Placental epithelial cell (primary cell): ENCODE measurements around the gene PCDHGA8. TPM values are rescaled to one million over a fixed set of nuclear protein-coding genes. Genes with fewer than 3 reads are reported as not detected.

ENCODE experiments used
- total RNA-seq: library from RNA; depleted of rRNA; stranded (reverse); fragments of >200 nt; gene quantifications from 2 replicates; pipeline ENCODE4 v1.2.3, GENCODE V29; 2012

Gene PCDHGA8
- total RNA-seq, result 1.2 and 3.5 TPM in 2 replicates

GRCh38 chr5:141392429-141393198, at the start of gene PCDHGA8:
Gene PCDHGA8, plus strand, starts transcription at chr5:141392633. Its CDS starts 181 bp downstream, at chr5:141392814.

DNA sequence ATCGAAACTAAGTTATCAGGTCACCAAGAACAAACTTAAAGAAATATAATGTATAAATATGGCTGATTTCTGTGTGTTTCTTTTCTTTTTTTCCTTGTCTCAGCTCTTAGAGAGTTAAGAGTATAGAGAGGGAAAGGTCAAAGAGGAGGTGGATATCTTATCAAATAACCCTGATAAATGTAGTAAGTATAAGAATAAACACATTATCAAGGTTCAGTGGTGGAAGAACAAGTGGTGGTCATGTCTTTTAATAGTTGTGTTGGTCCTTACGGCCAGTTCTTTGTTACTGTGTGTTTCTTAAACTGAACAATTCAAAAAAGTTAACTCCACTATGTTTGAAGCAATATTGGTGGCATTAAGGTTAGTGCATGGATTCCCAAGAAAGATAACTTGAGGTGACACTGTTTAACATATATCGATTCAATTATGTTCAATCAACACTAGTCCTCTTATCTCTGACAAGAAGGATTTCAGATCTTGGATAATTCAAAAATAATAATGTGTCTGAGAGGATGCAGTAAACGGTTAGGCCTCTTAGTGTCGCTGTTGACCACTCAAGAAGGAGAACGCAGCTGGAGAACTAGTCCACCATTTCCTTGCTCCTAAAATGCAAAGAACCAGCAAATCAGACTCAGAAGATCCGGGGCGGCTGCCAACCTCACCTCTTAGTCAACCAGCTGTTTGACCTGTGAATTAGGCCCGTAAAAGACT, 49.0 kb upstream of the PCDHGA8 start, which contains the start of gene PCDHGA3:
PCDHGA3 (plus strand) TSS at position 588 of the 711 bp plus-strand sequence. CDS start 205 bp downstream, outside the sequence.

DNA sequence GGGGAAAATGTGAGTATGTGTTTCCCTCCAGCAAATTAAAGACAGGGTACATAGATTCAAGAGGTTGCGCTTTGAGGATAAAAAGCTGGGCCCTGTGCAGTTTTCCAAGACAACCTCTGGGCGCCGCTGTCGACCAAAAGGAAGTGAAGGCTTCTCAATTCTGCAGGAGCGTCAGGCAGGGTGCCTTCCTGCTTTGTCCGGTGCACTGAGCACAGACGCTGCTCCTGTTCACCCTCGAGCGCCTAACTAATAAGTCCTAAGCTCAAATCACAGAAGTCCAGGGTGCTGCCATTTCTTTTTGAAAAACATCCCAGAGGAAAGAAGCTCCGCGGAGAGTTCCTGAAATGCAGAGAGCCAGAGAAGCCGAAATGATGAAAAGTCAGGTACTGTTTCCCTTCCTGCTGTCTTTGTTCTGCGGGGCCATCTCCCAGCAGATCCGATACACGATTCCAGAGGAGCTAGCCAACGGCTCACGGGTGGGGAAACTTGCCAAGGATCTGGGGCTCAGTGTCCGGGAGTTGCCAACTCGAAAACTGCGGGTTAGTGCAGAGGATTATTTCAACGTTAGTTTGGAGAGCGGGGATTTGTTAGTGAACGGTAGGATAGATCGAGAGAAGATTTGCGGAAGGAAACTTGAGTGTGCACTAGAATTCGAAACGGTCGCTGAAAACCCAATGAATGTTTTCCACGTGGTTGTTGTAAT, 42.4 kb upstream of the PCDHGA8 start, which contains the start of gene PCDHGB1:
PCDHGB1 (plus strand) TSS at position 183 of the 703 bp plus-strand sequence; CDS start at position 345, 162 bp downstream.

DNA sequence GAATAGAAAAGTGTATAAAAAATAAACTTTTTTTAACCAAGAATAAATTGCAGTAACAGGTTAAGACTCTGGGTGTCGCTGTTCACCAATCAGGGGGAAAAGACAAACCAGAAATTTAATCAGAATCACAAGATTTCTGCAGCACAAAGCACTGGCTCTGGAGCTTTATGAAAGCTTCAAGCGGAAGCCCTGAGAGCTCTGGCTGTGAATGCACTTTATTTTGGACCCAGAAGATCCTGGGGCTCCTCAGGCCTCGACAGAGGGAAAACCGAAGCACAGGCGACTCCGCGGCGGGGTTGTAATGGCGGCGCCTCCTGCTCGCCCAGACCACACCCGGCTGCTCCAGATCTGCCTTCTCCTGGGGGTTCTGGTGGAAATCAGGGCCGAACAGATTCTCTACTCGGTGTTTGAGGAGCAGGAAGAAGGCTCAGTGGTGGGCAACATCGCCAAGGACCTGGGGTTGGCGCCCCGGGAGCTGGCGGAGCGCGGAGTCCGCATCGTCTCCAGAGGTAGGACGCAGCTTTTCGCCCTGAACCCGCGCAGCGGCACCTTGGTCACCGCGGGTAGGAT, 37.4 kb upstream of the PCDHGA8 start, which contains the start of gene PCDHGA4:
PCDHGA4 (plus strand) TSS at position 122 of the 570 bp plus-strand sequence; CDS start at position 209, 87 bp downstream.

GRCh38 chr5:141359790-141360426, 32.5 kb upstream of the PCDHGA8 start, which contains the start of gene PCDHGB2:
Gene PCDHGB2, plus strand, starts transcription at chr5:141359994. Its CDS starts 142 bp downstream, at chr5:141360136.

GRCh38 chr5:141363952-141364660, 28.3 kb upstream of the PCDHGA8 start, which contains the start of gene PCDHGA5:
Gene PCDHGA5, plus strand, starts transcription at chr5:141364162. Its CDS starts 169 bp downstream, at chr5:141364331.

DNA sequence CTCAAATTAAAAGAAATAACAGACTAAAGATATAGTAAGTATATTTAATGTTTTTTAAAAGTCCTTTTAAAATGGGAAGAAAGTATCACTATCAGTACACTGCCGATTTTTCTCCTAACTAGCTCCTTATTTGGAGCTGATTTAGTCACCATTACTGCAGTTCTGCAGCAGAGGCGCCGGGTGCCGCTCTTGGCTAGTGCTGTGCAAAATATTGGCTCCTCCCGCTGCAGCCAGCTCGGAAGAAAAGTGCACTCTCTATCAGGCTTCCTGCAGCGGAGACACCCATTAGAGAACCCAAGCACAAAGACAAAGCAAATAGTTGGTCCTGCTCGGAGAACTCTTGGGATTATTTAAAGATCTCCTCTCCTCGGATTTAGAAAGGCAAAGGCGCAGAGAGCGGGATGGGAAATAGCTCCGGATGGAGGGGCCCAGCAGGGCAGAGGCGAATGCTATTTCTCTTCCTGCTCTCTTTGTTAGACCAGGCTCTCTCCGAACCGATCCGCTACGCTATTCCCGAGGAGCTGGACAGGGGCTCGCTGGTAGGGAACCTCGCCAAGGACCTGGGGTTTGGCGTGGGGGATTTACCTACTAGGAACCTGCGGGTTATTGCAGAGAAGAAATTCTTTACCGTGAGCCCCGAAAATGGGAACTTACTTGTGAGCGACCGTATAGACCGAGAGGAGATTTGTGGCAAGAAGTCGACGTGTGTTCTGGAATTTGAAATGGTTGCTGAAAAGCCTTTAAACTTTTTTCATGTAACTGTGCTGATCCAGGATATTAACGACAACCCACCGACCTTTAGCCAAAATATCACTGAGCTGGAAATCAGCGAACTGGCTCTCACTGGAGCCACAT, 22.2 kb upstream of the PCDHGA8 start, which contains the start of gene PCDHGB3:
PCDHGB3 (plus strand) TSS at position 249 of the 855 bp plus-strand sequence; CDS start at position 402, 153 bp downstream.

GRCh38 chr5:141373673-141374317, 18.6 kb upstream of the PCDHGA8 start, which contains the start of gene PCDHGA6:
Gene PCDHGA6, plus strand, starts transcription at chr5:141373891. Its CDS starts 193 bp downstream, at chr5:141374084.

DNA sequence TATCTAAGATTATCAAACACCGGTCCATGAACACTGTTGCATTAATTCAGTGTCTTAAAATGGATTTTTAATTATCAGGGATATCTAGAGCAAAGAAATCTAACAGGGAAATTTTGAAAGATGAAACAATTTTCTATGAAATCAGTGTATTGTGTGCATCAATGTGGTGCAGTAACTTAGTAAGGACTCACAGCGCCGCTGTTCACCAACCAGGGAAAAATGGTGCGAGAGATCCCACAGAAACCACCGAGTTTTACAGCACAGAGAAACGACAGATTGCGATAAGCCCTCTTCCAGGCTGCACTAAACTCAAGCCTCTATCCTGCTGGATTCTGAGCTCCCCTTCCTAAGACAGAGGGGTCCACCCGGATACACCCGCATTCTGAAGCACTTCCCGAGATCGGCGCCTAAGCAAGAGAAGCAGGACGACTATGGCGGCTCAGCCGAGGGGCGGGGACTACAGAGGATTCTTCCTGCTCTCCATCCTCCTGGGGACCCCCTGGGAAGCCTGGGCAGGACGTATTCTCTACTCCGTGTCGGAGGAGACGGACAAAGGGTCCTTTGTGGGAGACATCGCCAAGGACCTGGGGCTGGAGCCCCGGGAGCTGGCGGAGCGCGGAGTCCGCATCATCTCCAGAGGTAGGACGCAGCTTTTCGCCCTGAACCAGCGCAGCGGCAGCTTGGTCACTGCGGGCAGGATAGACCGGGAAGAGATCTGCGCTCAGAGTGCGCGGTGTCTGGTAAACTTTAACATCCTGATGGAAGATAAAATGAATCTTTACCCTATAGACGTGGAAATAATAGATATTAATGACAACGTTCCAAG, 9.8 kb upstream of the PCDHGA8 start, which contains the start of gene PCDHGA7:
PCDHGA7 (plus strand) TSS at position 274 of the 826 bp plus-strand sequence; CDS start at position 432, 158 bp downstream.

DNA sequence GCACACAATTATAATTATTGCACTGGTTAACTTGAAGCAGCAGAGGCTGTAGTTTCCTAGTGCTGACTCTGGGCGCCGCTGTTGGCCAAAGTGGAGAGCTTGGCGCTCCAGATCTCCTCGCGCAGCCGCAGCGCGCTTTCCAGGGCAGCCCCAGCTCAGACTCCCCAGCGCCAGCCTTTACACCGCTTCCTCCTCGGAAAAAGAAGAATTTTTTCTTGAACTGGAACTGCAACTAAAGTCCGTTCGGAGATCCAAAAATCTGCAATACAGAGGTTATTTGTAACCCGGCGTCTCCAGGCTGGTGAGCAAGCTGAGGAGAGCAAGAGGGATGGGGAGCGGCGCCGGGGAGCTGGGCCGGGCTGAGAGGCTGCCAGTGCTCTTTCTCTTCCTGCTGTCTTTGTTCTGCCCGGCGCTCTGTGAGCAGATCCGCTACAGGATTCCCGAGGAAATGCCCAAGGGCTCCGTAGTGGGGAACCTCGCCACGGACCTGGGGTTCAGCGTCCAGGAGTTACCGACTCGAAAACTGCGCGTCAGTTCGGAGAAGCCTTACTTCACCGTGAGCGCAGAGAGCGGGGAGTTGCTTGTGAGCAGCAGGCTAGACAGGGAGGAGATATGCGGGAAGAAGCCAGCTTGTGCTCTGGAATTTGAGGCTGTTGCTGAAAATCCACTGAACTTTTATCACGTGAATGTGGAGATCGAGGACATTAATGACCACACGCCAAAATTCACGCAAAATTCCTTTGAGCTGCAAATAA, 4.7 kb upstream of the PCDHGA8 start, which contains the start of gene PCDHGB4:
PCDHGB4 (plus strand) TSS at position 142 of the 755 bp plus-strand sequence; CDS start at position 329, 187 bp downstream.

DNA sequence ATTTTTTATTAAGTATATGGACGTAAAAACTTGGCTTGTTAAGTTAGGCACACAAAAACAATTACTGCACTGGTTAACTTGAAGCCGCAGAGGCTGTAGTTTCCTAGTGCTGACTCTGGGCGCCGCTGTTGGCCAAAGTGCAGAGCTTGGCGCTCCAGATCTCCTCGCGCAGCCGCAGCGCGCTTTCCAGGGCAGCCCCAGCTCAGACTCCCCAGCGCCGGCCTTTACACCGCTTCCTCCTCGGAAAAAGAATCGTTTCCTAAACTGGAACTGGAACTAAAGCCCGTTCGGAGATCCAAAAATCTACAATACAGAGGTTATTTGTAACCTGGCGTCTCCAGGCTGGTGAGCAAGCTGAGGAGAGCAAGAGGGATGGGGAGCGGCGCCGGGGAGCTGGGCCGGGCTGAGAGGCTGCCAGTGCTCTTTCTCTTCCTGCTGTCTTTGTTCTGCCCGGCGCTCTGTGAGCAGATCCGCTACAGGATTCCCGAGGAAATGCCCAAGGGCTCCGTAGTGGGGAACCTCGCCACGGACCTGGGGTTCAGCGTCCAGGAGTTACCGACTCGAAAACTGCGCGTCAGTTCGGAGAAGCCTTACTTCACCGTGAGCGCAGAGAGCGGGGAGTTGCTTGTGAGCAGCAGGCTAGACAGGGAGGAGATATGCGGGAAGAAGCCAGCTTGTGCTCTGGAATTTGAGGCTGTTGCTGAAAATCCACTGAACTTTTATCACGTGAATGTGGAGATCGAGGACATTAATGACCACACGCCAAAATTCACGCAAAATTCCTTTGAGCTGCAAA, 5.5 kb downstream of the PCDHGA8 start, which contains the start of gene PCDHGB5:
PCDHGB5 (plus strand) TSS at position 192 of the 796 bp plus-strand sequence; CDS start at position 373, 181 bp downstream.

GRCh38 chr5:141402553-141403243, 10.3 kb downstream of the PCDHGA8 start, which contains the start of gene PCDHGA9:
Gene PCDHGA9, plus strand, starts transcription at chr5:141402778. Its CDS starts 175 bp downstream, at chr5:141402953.

GRCh38 chr5:141407790-141408505, 15.5 kb downstream of the PCDHGA8 start, which contains the start of gene PCDHGB6:
Gene PCDHGB6, plus strand, starts transcription at chr5:141408021. Its CDS starts 182 bp downstream, at chr5:141408203.

DNA sequence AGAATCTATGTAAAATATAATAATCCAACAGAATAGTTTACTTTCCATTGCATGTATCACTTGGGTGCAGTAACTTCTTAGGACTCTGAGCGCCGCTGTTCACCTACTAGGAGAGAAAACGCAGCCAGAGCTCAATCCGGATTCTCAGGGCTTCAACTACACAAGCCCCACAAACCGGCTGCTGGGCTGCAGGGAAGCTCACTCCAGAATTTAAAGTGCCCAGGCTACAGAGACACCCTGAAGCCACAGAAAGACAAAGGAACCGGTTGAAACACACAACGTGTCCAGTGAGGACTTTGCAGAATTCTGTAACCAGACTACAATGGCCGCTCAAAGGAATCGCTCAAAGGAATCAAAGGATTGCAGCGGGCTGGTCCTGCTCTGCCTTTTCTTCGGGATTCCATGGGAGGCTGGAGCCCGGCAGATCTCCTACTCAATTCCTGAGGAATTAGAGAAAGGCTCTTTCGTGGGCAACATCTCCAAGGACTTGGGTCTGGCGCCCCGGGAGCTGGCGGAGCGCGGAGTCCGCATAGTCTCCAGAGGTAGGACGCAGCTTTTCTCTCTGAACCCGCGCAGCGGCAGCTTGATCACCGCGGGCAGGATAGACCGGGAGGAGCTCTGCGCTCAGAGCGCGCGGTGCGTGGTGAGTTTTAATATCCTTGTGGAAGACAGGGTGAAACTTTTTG, 20.6 kb downstream of the PCDHGA8 start, which contains the start of gene PCDHGA10:
PCDHGA10 (plus strand) TSS at position 134 of the 686 bp plus-strand sequence; CDS start at position 323, 189 bp downstream.

